HG03045 (cell line): Measurements from ENCODE around the gene MYO5B.

Source experiments
- ATAC-seq: cut with Tn5 transposase; IDR thresholded peaks from one replicate; pipeline ENCODE4 v1.9.1; 2021; ENCODE audit warnings: mild to moderate bottlenecking, moderate library complexity; ENCODE audit not compliant: unreplicated experiment

MYO5B gene

GRCh38 chr18:50075772-50076171 lies 119.2 kb downstream of the MYO5B start:
- ATAC-seq: no peak

- ATAC-seq: no peak
Measured at GRCh38 chr18:50074404-50074803, 120.5 kb downstream of the MYO5B start.

- no peak for ATAC-seq
Measured at GRCh38 chr18:50073319-50073718, 121.6 kb downstream of the MYO5B start.

- ATAC-seq: no peak
Measured at GRCh38 chr18:50072146-50072545, 122.8 kb downstream of the MYO5B start.

GRCh38 chr18:50071397-50071796 lies 123.5 kb downstream of the MYO5B start:
- no peak for ATAC-seq

GRCh38 chr18:50069422-50069821 lies 125.5 kb downstream of the MYO5B start:
- no peak for ATAC-seq

GRCh38 chr18:50065527-50065926 lies 129.4 kb downstream of the MYO5B start:
- no peak for ATAC-seq

GRCh38 chr18:50065039-50065438 lies 129.9 kb downstream of the MYO5B start:
- no peak for ATAC-seq

- no peak for ATAC-seq
Measured at GRCh38 chr18:50061876-50062517, 132.9 kb downstream of the MYO5B start.

GRCh38 chr18:50060822-50061221 lies 134.1 kb downstream of the MYO5B start:
- ATAC-seq: no peak

- ATAC-seq: no peak
Measured at GRCh38 chr18:50058731-50059130, 136.2 kb downstream of the MYO5B start.

GRCh38 chr18:50057009-50057408 lies 137.9 kb downstream of the MYO5B start:
- ATAC-seq: no peak

GRCh38 chr18:50056185-50056584 lies 138.8 kb downstream of the MYO5B start:
- ATAC-seq: no peak

GRCh38 chr18:50055488-50055887 lies 139.5 kb downstream of the MYO5B start:
- no peak for ATAC-seq

GRCh38 chr18:50053111-50053510 lies 141.8 kb downstream of the MYO5B start:
- ATAC-seq: no peak

- no peak for ATAC-seq
Measured at GRCh38 chr18:50051288-50051687, 143.7 kb downstream of the MYO5B start.

- no peak for ATAC-seq
Measured at GRCh38 chr18:50045126-50045525, 149.8 kb downstream of the MYO5B start.

- ATAC-seq: no peak
Measured at GRCh38 chr18:50044402-50044801, 150.5 kb downstream of the MYO5B start.

GRCh38 chr18:50042611-50043010 lies 152.3 kb downstream of the MYO5B start:
- no peak for ATAC-seq

- no peak for ATAC-seq
Measured at GRCh38 chr18:50039746-50040145, 155.2 kb downstream of the MYO5B start.

GRCh38 chr18:50038448-50038847 lies 156.5 kb downstream of the MYO5B start:
- ATAC-seq: no peak

- ATAC-seq: no peak
Measured at GRCh38 chr18:50034029-50034428, 160.9 kb downstream of the MYO5B start.

GRCh38 chr18:50033004-50033403 lies 161.9 kb downstream of the MYO5B start:
- no peak for ATAC-seq
